ENCODE results near the gene CROCC.
A peak's percentile ranks its signal among the peaks of the same experiment; 100 is the strongest.
"Not testable (repeated sequence)": the region's sequence is repeated elsewhere in the genome, so short reads cannot be mapped to it uniquely, and the experiment has no call there.

Gene CROCC

DNA sequence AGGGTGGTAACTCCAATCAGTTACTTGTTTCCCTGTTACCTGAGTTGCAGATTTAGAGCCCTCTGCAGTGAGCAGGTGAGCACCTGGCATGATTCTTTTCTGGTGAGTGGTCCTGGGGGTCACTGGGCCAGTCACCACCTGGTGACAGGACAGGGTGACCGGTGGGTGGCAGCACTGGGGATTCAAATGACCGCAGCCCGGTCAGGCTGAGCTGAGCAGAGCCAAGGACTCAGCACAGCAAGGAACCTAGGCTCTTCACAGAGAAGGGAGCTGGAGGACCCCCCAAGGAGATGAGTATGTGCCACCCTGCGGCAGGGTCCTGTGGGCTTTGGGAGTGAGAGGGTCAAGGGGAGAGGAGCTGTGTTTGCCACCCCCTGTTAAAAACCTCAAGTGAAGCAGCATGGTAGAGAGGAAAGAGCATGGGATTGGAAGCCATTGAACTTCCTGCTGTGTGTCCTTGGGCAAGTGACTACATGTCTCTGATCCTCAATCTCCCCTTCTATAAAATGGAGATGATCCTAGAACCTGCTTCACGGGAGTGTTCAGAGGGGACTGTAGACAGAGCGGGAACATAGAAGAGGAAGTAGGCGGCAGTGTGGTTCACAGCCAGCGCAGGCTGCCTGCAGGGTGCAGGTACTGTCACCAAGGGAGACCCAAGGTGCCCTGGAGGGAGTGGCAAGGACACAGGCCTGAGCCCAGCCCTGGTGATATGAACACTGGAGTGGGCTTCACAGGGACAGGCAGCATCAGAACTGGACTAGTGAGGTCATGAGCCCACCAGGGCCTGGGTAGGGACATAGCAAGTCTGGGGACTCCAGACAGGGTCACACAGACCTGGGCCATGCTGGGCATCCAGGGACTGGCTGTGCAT is 9.6 kb upstream of the CROCC start:
- DNase-seq; in situ Hi-C loops (cut with HindIII; ENCODE audit: low pct_ligation_motif_present, low pct_unique_long_range_greater_than_20kb, low sequenced_read_pairs): not testable (repeated sequence)

GRCh38 chr1:16912742-16913141 is 9.0 kb upstream of the CROCC start:
- DNase-seq; in situ Hi-C loops (cut with HindIII; ENCODE audit: low pct_ligation_motif_present, low pct_unique_long_range_greater_than_20kb, low sequenced_read_pairs): not testable (repeated sequence)

- no peak for DNase-seq
- in situ Hi-C loops (cut with HindIII; ENCODE audit: low pct_ligation_motif_present, low pct_unique_long_range_greater_than_20kb, low sequenced_read_pairs): no loop called here
These were observed 8.4 kb upstream of the CROCC start for GRCh38 chr1:16913181-16913832.

DNA sequence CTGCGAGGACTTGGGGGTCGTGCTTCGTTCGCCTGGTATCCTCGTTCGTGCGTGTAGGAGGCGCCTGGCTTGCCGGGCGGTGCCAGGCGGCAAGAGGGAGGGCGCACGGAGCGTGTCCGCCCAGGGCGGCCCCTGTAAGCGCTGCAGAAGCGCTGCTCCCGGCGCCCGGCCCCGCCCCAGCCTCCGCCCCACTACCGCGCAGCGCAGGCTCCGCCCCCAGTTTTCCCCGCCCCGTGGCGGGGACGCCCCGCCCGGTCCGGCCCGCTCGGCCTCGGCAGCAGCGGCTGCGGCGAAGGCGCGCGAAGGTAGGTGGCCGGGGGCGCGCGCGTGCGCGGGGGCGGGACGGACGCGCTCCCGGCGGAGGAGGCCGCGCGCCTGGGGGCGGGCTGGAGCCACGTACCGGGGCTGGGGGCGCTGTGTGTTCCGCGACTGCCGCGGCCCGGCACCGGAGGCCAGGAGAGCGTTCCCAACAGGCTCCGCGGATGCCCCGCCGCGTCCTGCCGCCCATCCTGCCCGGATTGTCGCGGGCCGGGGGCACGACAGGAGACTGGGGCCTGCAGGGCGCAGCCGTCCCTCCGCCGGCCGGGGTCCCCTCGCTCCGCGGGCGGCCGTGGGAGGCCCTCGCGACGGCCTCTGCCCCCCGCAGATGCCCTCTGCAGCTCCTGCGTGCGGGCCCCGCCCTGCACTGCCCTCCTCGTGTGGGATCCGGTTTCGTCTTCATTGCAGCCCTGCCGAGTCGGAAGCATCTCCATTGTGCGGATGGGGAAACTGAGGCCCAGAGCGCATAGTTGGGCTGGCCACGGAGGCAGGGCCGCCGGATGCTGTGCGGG is 7.7 kb upstream of the CROCC start:
- in situ Hi-C loops (cut with HindIII; ENCODE audit: low pct_ligation_motif_present, low pct_unique_long_range_greater_than_20kb, low sequenced_read_pairs): no loop called here
- DNase-seq: peak; percentile 95

DNA sequence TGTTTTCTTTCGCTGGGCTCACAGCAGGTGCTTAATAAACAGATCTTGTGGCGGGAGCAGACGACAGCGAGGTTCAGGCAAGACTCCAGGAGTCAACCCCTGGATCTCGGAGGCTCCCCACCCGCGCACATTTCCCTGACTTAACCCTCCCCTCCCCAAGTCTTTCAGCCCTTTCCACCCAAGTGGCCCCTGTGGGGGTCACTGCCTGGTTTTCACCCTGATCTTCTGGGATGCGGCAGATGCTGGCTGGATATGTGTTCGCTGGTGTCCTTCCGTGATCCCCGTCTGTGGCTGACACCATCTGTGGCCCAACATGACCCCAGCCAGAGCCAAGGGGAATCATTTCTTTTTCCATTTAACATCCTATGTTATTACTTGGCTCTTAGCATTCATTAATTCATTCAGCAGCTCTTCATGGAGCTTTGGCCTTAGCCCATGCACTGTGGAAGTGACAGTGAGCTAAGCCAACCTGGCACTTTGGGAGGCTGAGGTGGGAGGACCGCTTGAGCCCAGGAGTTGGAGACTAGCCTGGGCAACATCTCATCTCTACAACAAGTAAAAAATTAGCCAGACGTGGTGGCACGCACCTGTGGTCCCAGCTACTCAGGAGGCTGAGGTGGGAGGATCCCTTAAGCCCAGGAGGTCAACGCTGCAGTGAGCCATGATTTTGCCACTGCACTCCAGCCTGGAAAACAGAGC is 6.7 kb upstream of the CROCC start:
- DNase-seq; in situ Hi-C loops (cut with HindIII; ENCODE audit: low pct_ligation_motif_present, low pct_unique_long_range_greater_than_20kb, low sequenced_read_pairs): not testable (repeated sequence)

- in situ Hi-C loops (cut with HindIII; ENCODE audit: low pct_ligation_motif_present, low pct_unique_long_range_greater_than_20kb, low sequenced_read_pairs): no loop called here
- peak; percentile 28 for DNase-seq
These were observed 6.1 kb upstream of the CROCC start for GRCh38 chr1:16915627-16915973.

DNA sequence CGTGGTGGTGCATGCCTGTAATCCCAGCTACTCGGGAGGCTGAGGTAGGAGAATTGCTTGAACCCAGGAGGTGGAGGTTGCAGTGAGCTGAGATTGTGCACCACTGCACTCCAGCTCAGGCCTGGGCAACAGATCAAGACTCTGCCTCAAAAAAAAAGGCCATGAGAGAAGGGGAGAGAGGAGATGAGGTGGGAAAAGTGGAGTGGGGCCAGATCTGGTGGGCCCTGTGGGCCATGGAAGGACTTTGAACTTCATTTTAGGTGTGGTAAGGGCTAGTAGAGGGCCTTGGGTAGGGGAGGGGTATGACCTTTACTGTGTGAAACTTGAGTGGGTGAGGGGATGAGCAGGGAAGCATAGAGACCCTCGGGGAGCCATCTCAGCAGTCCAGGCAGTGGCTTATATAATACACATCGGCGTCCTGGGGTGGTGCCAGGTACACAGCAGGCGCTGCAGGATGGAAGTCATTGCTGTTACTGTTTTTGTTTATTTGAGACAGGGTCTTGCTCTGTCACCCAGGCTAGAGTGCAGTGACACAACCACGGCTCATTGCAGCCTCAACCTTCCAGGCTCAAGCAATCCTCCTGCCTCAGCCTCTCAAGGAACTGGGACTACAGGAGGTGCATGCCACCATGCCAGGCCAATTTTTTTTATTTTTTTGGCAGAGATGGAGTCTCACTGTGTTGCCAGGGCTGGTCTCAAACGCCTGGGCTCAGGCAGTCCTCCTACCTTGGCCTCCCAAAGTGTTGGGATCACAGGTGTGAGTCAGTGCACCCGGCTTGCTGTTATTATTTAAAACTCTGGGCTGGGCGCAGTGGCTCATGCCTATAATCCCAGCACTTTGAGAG is 5.5 kb upstream of the CROCC start:
- in situ Hi-C loops (cut with HindIII; ENCODE audit: low pct_ligation_motif_present, low pct_unique_long_range_greater_than_20kb, low sequenced_read_pairs); DNase-seq: not testable (repeated sequence)

- in situ Hi-C loops (cut with HindIII; ENCODE audit: low pct_ligation_motif_present, low pct_unique_long_range_greater_than_20kb, low sequenced_read_pairs): no loop called here
- no peak for DNase-seq
These were observed 3.4 kb upstream of the CROCC start for GRCh38 chr1:16918371-16918770.

- DNase-seq; in situ Hi-C loops (cut with HindIII; ENCODE audit: low pct_ligation_motif_present, low pct_unique_long_range_greater_than_20kb, low sequenced_read_pairs): not testable (repeated sequence)
These were observed 2.6 kb upstream of the CROCC start for GRCh38 chr1:16918936-16919665.

DNA sequence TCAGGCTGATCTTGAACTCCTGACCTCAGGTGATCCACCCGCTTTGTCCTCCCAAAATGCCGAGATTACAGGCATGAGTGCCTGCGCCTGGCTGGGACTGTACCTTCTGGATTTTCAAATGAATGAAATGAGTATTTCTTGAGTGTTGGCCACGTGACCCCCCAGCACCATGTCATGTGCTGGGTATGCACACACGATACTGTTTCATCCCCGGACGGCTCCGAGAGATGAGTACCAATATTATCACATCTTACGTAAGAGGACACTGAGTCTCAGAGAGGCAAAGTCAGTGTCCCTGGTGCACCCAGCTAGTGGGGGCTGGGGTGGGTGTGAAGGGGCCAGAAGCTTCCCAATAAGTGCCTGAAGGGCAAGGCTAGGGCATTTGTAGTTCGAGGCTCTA is 780 bp upstream of the CROCC start:
- no peak for DNase-seq

DNA sequence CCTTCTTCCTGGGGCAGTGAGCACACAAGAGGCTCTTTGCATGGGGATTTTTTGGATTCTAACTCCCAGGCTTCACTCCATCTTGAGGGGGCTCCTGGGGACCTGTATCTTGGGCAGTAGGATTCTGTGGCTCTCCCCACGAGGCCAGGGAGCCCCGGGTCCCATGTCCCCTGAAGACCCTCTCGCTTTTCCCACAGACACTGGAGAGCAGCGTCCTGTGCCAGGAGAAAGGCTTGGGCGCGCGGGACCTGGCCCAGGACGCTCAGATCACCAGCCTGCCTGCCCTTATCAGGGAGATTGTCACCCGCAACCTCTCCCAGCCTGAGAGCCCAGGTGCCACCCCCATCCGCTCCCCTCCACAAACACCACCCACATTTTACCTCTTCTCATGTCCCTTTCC is 735 bp downstream of the CROCC start:
- no peak for DNase-seq
- in situ Hi-C loops (cut with HindIII; ENCODE audit: low pct_ligation_motif_present, low pct_unique_long_range_greater_than_20kb, low sequenced_read_pairs): no loop called here

More for the DNA sequence above, 780 bp upstream of the CROCC start:
- in situ Hi-C loops (cut with HindIII; ENCODE audit: low pct_ligation_motif_present, low pct_unique_long_range_greater_than_20kb, low sequenced_read_pairs): no loop called here

GRCh38 chr1:16922885-16923431 is 1.2 kb downstream of the CROCC start:
- in situ Hi-C loops (cut with HindIII; ENCODE audit: low pct_ligation_motif_present, low pct_unique_long_range_greater_than_20kb, low sequenced_read_pairs): no loop called here
- no peak for DNase-seq

DNA sequence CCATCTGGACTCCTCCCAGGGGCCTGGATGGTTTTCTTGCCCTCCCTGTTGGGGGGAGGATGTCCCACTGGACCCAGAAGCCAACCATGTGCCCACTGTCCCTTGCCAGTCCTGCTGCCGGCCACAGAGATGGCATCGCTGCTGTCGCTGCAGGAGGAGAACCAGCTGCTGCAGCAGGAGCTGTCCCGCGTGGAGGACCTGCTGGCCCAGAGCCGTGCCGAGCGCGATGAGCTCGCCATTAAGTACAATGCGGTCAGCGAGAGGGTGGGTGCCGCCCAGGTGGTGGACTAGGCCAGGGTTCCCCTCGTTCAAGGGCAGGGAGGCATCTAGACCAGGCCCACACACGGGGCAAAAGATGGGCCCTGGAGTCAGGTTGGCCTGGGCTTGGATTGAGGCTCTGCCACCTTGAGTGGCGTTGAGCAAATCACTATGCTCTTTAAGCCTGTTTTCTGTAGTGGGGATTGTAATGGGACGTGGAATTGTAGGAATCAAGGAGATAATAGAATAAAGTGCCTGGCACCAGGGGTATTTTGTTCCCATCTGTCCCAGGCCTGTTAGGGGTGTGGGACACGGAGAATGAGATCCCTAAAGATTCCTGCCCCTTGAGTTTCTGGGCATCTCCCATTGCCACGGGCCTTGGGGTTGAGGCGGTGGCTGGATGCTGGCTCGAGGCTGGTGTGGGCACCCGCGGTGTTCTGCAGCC is 2.6 kb downstream of the CROCC start:
- DNase-seq: no peak
- in situ Hi-C loops (cut with HindIII; ENCODE audit: low pct_ligation_motif_present, low pct_unique_long_range_greater_than_20kb, low sequenced_read_pairs): no loop called here

DNA sequence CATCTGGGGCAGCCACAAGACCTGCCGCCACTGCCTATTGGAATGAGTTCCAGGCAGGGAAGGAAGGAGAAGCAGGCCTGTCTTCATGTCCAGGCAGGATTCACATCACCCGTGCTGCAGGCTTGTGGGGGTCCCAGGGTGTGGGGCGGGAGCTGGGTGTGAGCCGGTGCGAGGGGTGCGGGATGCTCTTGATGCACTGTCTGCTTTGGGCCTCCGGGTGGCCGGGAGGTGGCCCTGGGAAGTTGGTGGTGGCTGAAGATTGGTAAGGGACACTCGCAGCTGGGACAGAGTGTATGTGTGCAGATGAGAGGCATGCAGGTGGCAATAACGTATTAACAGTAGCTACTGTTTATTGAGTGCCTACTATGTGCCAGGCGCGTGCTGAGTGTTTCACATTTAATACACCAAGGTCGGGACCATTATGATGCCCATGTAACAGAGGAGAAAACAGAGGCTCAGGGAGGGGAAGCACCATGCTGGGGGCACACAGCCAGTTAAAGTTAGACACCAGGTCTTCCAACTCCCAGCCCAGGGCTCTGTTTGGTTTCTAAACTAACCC is 3.3 kb downstream of the CROCC start:
- in situ Hi-C loops (cut with HindIII; ENCODE audit: low pct_ligation_motif_present, low pct_unique_long_range_greater_than_20kb, low sequenced_read_pairs): no loop called here

GRCh38 chr1:16925635-16926490 is 4.1 kb downstream of the CROCC start:
- no peak for DNase-seq

More for the DNA sequence above, 3.3 kb downstream of the CROCC start:
- DNase-seq: no peak

More at GRCh38 chr1:16925635-16926490, 4.1 kb downstream of the CROCC start:
- in situ Hi-C loops (cut with HindIII; ENCODE audit: low pct_ligation_motif_present, low pct_unique_long_range_greater_than_20kb, low sequenced_read_pairs): no loop called here
